OCI-LY7 (cell line): ENCODE data around the gene AP4S1. TPM values are rescaled to one million over a fixed set of nuclear protein-coding genes. Genes with fewer than 3 reads are reported as not detected.

Experiments
- BruUV-seq: library from RNA; stranded (reverse); fragments of 400-500 nt; replicated peaks from 2 replicates; lab custom pipeline; 2021; lab: Mats Ljungman, UMichigan
- CTCF ChIA-PET: fragments of 300-600 bp; sonication (Branson Sonifier 250); formaldehyde crosslinking; loops from one replicate; lab custom pipeline; 2022; ENCODE audit warnings: antibody characterized with exemption; ENCODE audit not compliant: unreplicated experiment; lab: Charles Lee
- POLR2A ChIA-PET: fragments of 300-600 bp; sonication (Branson Sonifier 250); formaldehyde crosslinking; loops from one replicate; lab custom pipeline; 2022; ENCODE audit warnings: antibody characterized with exemption; lab: Charles Lee
- DNase-seq: peaks from one replicate; pipeline ENCODE4 v3.0.0-alpha.2; 2015; ENCODE audit warnings: low spot score
- H2AFZ ChIP-seq: fragments of 200-600 bp; sonication (generic), shearing (Covaris generic); 2 replicates; pipeline ENCODE4 v1.6.1; 2014; ENCODE audit warnings: mild to moderate bottlenecking, antibody characterized with exemption, low read length, moderate library complexity
- H3K27ac ChIP-seq: fragments of 200-600 bp; sonication (generic); 2 replicates; pipeline ENCODE4 v1.5.1; 2014; ENCODE audit warnings: mixed run types, low read depth, mild to moderate bottlenecking, moderate library complexity, low read length, inconsistent platforms; ENCODE audit not compliant: poor library complexity, severe bottlenecking
- H3K36me3 ChIP-seq: fragments of 200-600 bp; sonication (generic); 2 replicates; pipeline ENCODE4 v1.6.1; 2014; ENCODE audit warnings: mild to moderate bottlenecking, antibody characterized with exemption, low read length, moderate library complexity, mixed read lengths; ENCODE audit not compliant: insufficient read depth
- H3K4me1 ChIP-seq: fragments of 200-600 bp; sonication (generic); 2 replicates; pipeline ENCODE4 v1.5.1; 2014; ENCODE audit warnings: mild to moderate bottlenecking, low read length; ENCODE audit not compliant: insufficient read depth, poor library complexity, severe bottlenecking
- H3K4me2 ChIP-seq: fragments of 200-600 bp; sonication (generic); 2 replicates; pipeline ENCODE4 v1.6.1; 2014; ENCODE audit warnings: mild to moderate bottlenecking, low read length
- H3K4me3 ChIP-seq: fragments of 200-600 bp; sonication (generic); 2 replicates; pipeline ENCODE4 v1.5.1; 2014; ENCODE audit warnings: mild to moderate bottlenecking, low read depth, low read length; ENCODE audit not compliant: poor library complexity, severe bottlenecking
- H3K79me2 ChIP-seq: fragments of 200-600 bp; sonication (generic); 2 replicates; pipeline ENCODE4 v1.6.1; 2016; ENCODE audit warnings: low read depth, mild to moderate bottlenecking, low read length, moderate library complexity, mixed read lengths; ENCODE audit not compliant: insufficient read depth
- H3K9me2 ChIP-seq: fragments of 200-600 bp; sonication (generic); 2 replicates; pipeline ENCODE4 v1.6.1; 2016; ENCODE audit warnings: mild to moderate bottlenecking, low read length, mixed read lengths; ENCODE audit not compliant: insufficient read depth
- H3K9me3 ChIP-seq: fragments of 200-600 bp; sonication (generic); 2 replicates; pipeline ENCODE4 v1.6.1; 2014; ENCODE audit warnings: mild to moderate bottlenecking, mixed run types, low read length, mixed read lengths
- H4K20me1 ChIP-seq: fragments of 200-600 bp; sonication (generic); 2 replicates; pipeline ENCODE4 v1.6.1; 2014; ENCODE audit warnings: mild to moderate bottlenecking, antibody characterized with exemption, low read length, moderate library complexity, mixed read lengths; ENCODE audit not compliant: insufficient read depth
- CTCF ChIP-seq: fragments of 200-600 bp; sonication (generic); conservative IDR thresholded peaks from 2 replicates; pipeline ENCODE4 v1.5.1; 2014; ENCODE audit warnings: mild to moderate bottlenecking, antibody characterized with exemption, low read length, moderate library complexity, mixed read lengths
- EZH2phosphoT487 ChIP-seq: fragments of 200-600 bp; sonication (generic); IDR thresholded peaks from 2 replicates; pipeline ENCODE4 v1.6.1; 2018; ENCODE audit warnings: low read depth, borderline replicate concordance, mild to moderate bottlenecking, mixed run types, antibody characterized with exemption, low read length, moderate library complexity, mixed read lengths
- intact Hi-C: fragments of 100-400 bp; cut with micrococcal nuclease; formaldehyde crosslinking; loops from one replicate; pipeline ENCODE4 v1.10.0; 2022; ENCODE audit not compliant: unreplicated experiment
- total RNA-seq, 2 experiments: library from RNA; depleted of rRNA in 1 of 2; stranded (reverse); fragments of >200 nt in 1 of 2; shearing (Covaris generic) in 1 of 2; gene quantifications; 2 replicates each; pipeline ENCODE4 v1.2.3, GENCODE V29; 2014 to 2022

AP4S1 gene
- total RNA-seq, 2 experiments from 2014 or later = 7.6 to 10.4 TPM

GRCh38 chr14:30983858-30984257 is 41.6 kb upstream of the AP4S1 start:
- H3K36me3 ChIP-seq = peaks cover 1% of the 10 kb centered on the region; the same call in 1 of the 2 replicates
- no peak overlapping the region for H3K4me3 ChIP-seq
- no peaks in the 10 kb centered on the region for H4K20me1 ChIP-seq
- no peak overlapping the region for H3K4me2 ChIP-seq
- H3K9me2 ChIP-seq = no peaks in the 10 kb centered on the region
- POLR2A ChIA-PET = interaction anchor here (0.5 to 1.3 kb wide), 7 partner anchors 21 to 99 kb away, joined by 3 to 4 read pairs (median 3); no protein-coding TSS in a partner anchor
- peaks cover 45% of the 10 kb centered on the region for H3K4me1 ChIP-seq
- intact Hi-C loops = loop anchor here (5.0 kb wide), 1 partner anchor 223 kb away; the partner anchor contains the start of gene HECTD1
- H3K27ac ChIP-seq = no peak overlapping the region
- no TSS peak for BruUV-seq
- CTCF ChIA-PET = no interaction called here
- H3K9me3 ChIP-seq = no peaks in the 10 kb centered on the region
- TF ChIP-seq EZH2phosphoT487 (no peak), CTCF (no peak)
- DNase-seq = no peak
- no peak overlapping the region for H2AFZ ChIP-seq
- H3K79me2 ChIP-seq = peaks cover 94% of the 10 kb centered on the region

- peaks cover 92% of the 10 kb centered on the region for H3K79me2 ChIP-seq
- no peaks in the 10 kb centered on the region for H4K20me1 ChIP-seq
Observed at GRCh38 chr14:30985796-30986195, 39.7 kb upstream of the AP4S1 start.

More at GRCh38 chr14:30985796-30986195, 39.7 kb upstream of the AP4S1 start:
- ChIA-PET CTCF (no interaction called here), POLR2A (interaction anchor here (2.8 kb wide), 1 partner anchor 8 kb away, joined by 10 read pairs; no protein-coding TSS in a partner anchor)
- no peak overlapping the region for H3K4me2 ChIP-seq
- H3K9me3 ChIP-seq = no peaks in the 10 kb centered on the region
- BruUV-seq = no TSS peak
- no peak overlapping the region for H3K4me3 ChIP-seq
- peaks cover 37% of the 10 kb centered on the region for H3K4me1 ChIP-seq
- DNase-seq = no peak
- no peak overlapping the region for H3K27ac ChIP-seq
- intact Hi-C loops = no loop called here
- H3K36me3 ChIP-seq = peaks cover 5% of the 10 kb centered on the region; the same call in 1 of the 2 replicates
- no peak for TF ChIP-seq EZH2phosphoT487
- no peak for TF ChIP-seq CTCF
- H2AFZ ChIP-seq = no peak overlapping the region
- no peaks in the 10 kb centered on the region for H3K9me2 ChIP-seq
